Neural cell (in vitro differentiated cells): ENCODE data around the gene GHITM. TPM values are rescaled to one million over a fixed set of nuclear protein-coding genes. Genes with fewer than 3 reads are reported as not detected.

Source experiments
- H2AFZ ChIP-seq: fragments of 200-600, 300-800 bp; sonication (generic), shearing (Covaris generic); 2 replicates; pipeline ENCODE4 v1.6.0; 2014; ENCODE audit warnings: low read depth, mild to moderate bottlenecking, antibody characterized with exemption, low read length, moderate library complexity
- H3F3A ChIP-seq: fragments of 200-600 bp; shearing (Covaris generic); 2 replicates; pipeline ENCODE4 v1.6.1; 2016; ENCODE audit warnings: mild to moderate bottlenecking, moderate library complexity, mixed read lengths, antibody characterized with exemption, low read length; ENCODE audit not compliant: insufficient read depth, poor library complexity, severe bottlenecking
- H3K27ac ChIP-seq: fragments of 200-600, 300-800 bp; sonication (generic), shearing (Covaris generic); 2 replicates; pipeline ENCODE4 v1.5.1; 2014; ENCODE audit warnings: mild to moderate bottlenecking, low read length, moderate library complexity
- H3K27me3 ChIP-seq: fragments of 300-800, 200-600 bp; sonication (generic), shearing (Covaris generic); 2 replicates; pipeline ENCODE4 v1.6.0; 2014; ENCODE audit warnings: mild to moderate bottlenecking, low read depth, low read length, moderate library complexity; ENCODE audit not compliant: insufficient read depth
- H3K36me3 ChIP-seq: fragments of 300-800, 200-600 bp; sonication (generic), shearing (Covaris generic); 2 replicates; pipeline ENCODE4 v1.5.1; 2014; ENCODE audit warnings: mild to moderate bottlenecking, antibody characterized with exemption, low read length, moderate library complexity; ENCODE audit not compliant: insufficient read depth
- H3K4me2 ChIP-seq: fragments of 300-800, 200-600 bp; sonication (generic), shearing (Covaris generic); 2 replicates; pipeline ENCODE4 v1.6.0; 2014; ENCODE audit warnings: mild to moderate bottlenecking, low read length
- H3K4me3 ChIP-seq: fragments of 300-800, 200-600 bp; sonication (generic), shearing (Covaris generic); 2 replicates; pipeline ENCODE4 v1.5.1; 2014; ENCODE audit warnings: mild to moderate bottlenecking, low read length, moderate library complexity
- H3K79me2 ChIP-seq: fragments of 200-600 bp; shearing (Covaris generic); replicated peaks from 2 replicates; pipeline ENCODE4 v1.6.0; 2014; ENCODE audit warnings: mild to moderate bottlenecking, low read length, moderate library complexity; ENCODE audit not compliant: insufficient read depth
- H3K9ac ChIP-seq: fragments of 300-800, 200-600 bp; sonication (generic), shearing (Covaris generic); 2 replicates; pipeline ENCODE4 v1.6.1; 2016; ENCODE audit warnings: mild to moderate bottlenecking, low read length, mixed read lengths
- H3K9me2 ChIP-seq: fragments of 200-600 bp; shearing (Covaris generic); 2 replicates; pipeline ENCODE4 v1.6.1; 2016; ENCODE audit warnings: mild to moderate bottlenecking, low read length, mixed read lengths; ENCODE audit not compliant: insufficient read depth
- H3K9me3 ChIP-seq: fragments of 200-600, 300-800 bp; sonication (generic), shearing (Covaris generic); 2 replicates; pipeline ENCODE4 v1.6.1; 2016; ENCODE audit warnings: mild to moderate bottlenecking, mixed run types, low read length, moderate library complexity, mixed read lengths
- H4K20me1 ChIP-seq: fragments of 200-600 bp; shearing (Covaris generic); 2 replicates; pipeline ENCODE4 v1.6.1; 2016; ENCODE audit warnings: mild to moderate bottlenecking, mixed run types; ENCODE audit not compliant: insufficient read depth
- CTCF ChIP-seq: fragments of 450-650 bp; IDR thresholded peaks from 2 replicates; pipeline ENCODE4 v1.5.1; 2014; ENCODE audit warnings: antibody characterized with exemption, mild to moderate bottlenecking, moderate library complexity; ENCODE audit not compliant: poor library complexity, severe bottlenecking
- EP300 ChIP-seq: fragments of 450-650 bp; conservative IDR thresholded peaks from 2 replicates; pipeline ENCODE4 v1.6.1; 2014; ENCODE audit warnings: antibody characterized with exemption, mild to moderate bottlenecking, moderate library complexity; ENCODE audit not compliant: poor library complexity, severe bottlenecking
- EZH2 ChIP-seq: fragments of 200-600, 300-800 bp; shearing (Covaris generic), sonication (generic); IDR thresholded peaks from 2 replicates; pipeline ENCODE4 v1.6.1; 2014; ENCODE audit warnings: antibody characterized with exemption, low read length, borderline replicate concordance, mild to moderate bottlenecking; ENCODE audit not compliant: insufficient read depth, poor library complexity, severe bottlenecking
- MXI1 ChIP-seq: fragments of 450-650 bp; conservative IDR thresholded peaks from 2 replicates; pipeline ENCODE4 v1.6.1; 2014; ENCODE audit warnings: antibody characterized with exemption, mild to moderate bottlenecking; ENCODE audit not compliant: poor library complexity, severe bottlenecking
- POLR2AphosphoS5 ChIP-seq: IDR thresholded peaks from 2 replicates; pipeline ENCODE4 v1.6.1; 2012
- RAD21 ChIP-seq: fragments of 450-650 bp; conservative IDR thresholded peaks from 2 replicates; pipeline ENCODE4 v1.6.1; 2014; ENCODE audit warnings: antibody characterized with exemption, mild to moderate bottlenecking, moderate library complexity
- REST ChIP-seq: IDR thresholded peaks from 2 replicates; pipeline ENCODE4 v1.6.1; 2012; ENCODE audit warnings: borderline replicate concordance
- SMC3 ChIP-seq: fragments of 450-650 bp; conservative IDR thresholded peaks from 2 replicates; pipeline ENCODE4 v1.6.1; 2014; ENCODE audit warnings: antibody characterized with exemption, mild to moderate bottlenecking, moderate library complexity; ENCODE audit not compliant: poor library complexity
- TAF1 ChIP-seq: IDR thresholded peaks from 2 replicates; pipeline ENCODE4 v1.6.1; 2012; ENCODE audit warnings: low read depth
- polyA minus RNA-seq: library from RNA; depleted of rRNA, polyadenylated mRNA; stranded (reverse); fragments of >200 nt; gene quantifications from 2 replicates; pipeline ENCODE4 v1.2.3, GENCODE V29; 2014
- polyA plus RNA-seq: library from polyadenylated mRNA; depleted of rRNA; stranded (reverse); fragments of >200 nt; gene quantifications from 2 replicates; pipeline ENCODE4 v1.2.3, GENCODE V29; 2014

Gene GHITM
- polyA plus RNA-seq (280 and 306 TPM in 2 replicates), polyA minus RNA-seq (179 and 183 TPM in 2 replicates)

GRCh38 chr10:84139126-84140035 is at the start of gene GHITM:
GHITM (plus strand) TSS chr10:84139509; CDS start chr10:84141501, 1,992 bp downstream.
- Histone ChIP-seq H3F3A (no peaks in the 10 kb centered on the region), H3K4me2 (peak within 1 kb of the TSS; percentile 87), H3K9ac (peak within 1 kb of the TSS; percentile 91), H3K79me2 (peaks cover 31% of the 10 kb centered on the region), H3K4me3 (peak within 1 kb of the TSS; percentile 78), H2AFZ (peak within 1 kb of the TSS; percentile 94), H3K27me3 (no peaks in the 10 kb centered on the region), H3K27ac (peak within 1 kb of the TSS; percentile 80), H3K9me3 (no peaks in the 10 kb centered on the region), H4K20me1 (no peaks in the 10 kb centered on the region), H3K36me3 (peaks cover 3% of the 10 kb centered on the region), H3K9me2 (no peaks in the 10 kb centered on the region)
- no peak for TF ChIP-seq EZH2
- TF ChIP-seq CTCF, result peak; percentile 69
- TF ChIP-seq REST, result peak; percentile 57
- TF ChIP-seq SMC3, result peak; percentile 31
- TF ChIP-seq TAF1, result peak; percentile 30
- TF ChIP-seq POLR2AphosphoS5, result peak; percentile 92
- peak; percentile 24 for TF ChIP-seq RAD21
- TF ChIP-seq MXI1, result peak; percentile 76
- peak; percentile 48 for TF ChIP-seq EP300

- no peaks in the 10 kb centered on the region for H3K36me3 ChIP-seq
- TF ChIP-seq EP300 (no peak), CTCF (no peak), MXI1 (no peak), POLR2AphosphoS5 (no peak), RAD21 (no peak), SMC3 (no peak), REST (no peak), TAF1 (no peak), EZH2 (no peak)
- no peaks in the 10 kb centered on the region for H3K9me2 ChIP-seq
- no peaks in the 10 kb centered on the region for H3F3A ChIP-seq
- H3K27me3 ChIP-seq, result no peaks in the 10 kb centered on the region
- H3K4me3 ChIP-seq, result no peak overlapping the region
- no peak overlapping the region for H3K27ac ChIP-seq
- H3K4me2 ChIP-seq, result no peak overlapping the region
- H3K9ac ChIP-seq, result no peak overlapping the region
- no peaks in the 10 kb centered on the region for H3K9me3 ChIP-seq
- no peaks in the 10 kb centered on the region for H3K79me2 ChIP-seq
- no peak overlapping the region for H2AFZ ChIP-seq
- H4K20me1 ChIP-seq, result no peaks in the 10 kb centered on the region
Measured at GRCh38 chr10:84095811-84096497, 43.4 kb upstream of the GHITM start.
